HCT116 (cell line): ENCODE measurements around the gene PHOX2A. TPM values are rescaled to one million over a fixed set of nuclear protein-coding genes. Genes with fewer than 3 reads are reported as not detected.

Source experiments
- ATAC-seq: fragments of 200-7000 bp; cut with Tn5 transposase; 2 replicates; pipeline ENCODE4 v1.9.1; 2020; ENCODE audit warnings: mild to moderate bottlenecking, moderate library complexity
- BruUV-seq: library from RNA; stranded (reverse); fragments of 400-500 nt; replicated peaks from 2 replicates; lab custom pipeline; 2021; lab: Mats Ljungman, UMichigan
- CTCF ChIA-PET: fragments of 300-600 bp; sonication (Branson Sonifier 250); formaldehyde crosslinking; loops from one replicate; lab custom pipeline; 2021; ENCODE audit warnings: antibody characterized with exemption; lab: Charles Lee
- POLR2A ChIA-PET: fragments of 300-600, 350-600 bp; sonication (Branson Sonifier 250); formaldehyde crosslinking; loops from one replicate; lab custom pipeline; 2021; ENCODE audit warnings: antibody characterized with exemption; lab: Charles Lee
- RAD21 ChIA-PET, 2 experiments: fragments of 300-600 bp; sonication (Branson Sonifier 250); formaldehyde crosslinking; loops; one replicate each; lab custom pipeline; 2023; ENCODE audit warnings: low total read pairs in 2 of 2; ENCODE audit not compliant: uncharacterized antibody in 2 of 2, unreplicated experiment in 2 of 2, low non-redundant PET in 1 of 2; lab: Charles Lee
- DNase-seq: peaks from one replicate; pipeline ENCODE4 v3.0.0-alpha.2; 2010; ENCODE audit warnings: low read depth, low spot score
- H2AFZ ChIP-seq: fragments of 200-600 bp; shearing (Covaris generic), sonication (generic); 2 replicates; pipeline ENCODE4 v1.6.1; 2017; ENCODE audit warnings: low read depth, mixed run types, mixed read lengths, antibody characterized with exemption, low read length; ENCODE audit not compliant: poor library complexity, severe bottlenecking
- H3K27ac ChIP-seq: 2 replicates; pipeline ENCODE4 v1.5.1; 2012; ENCODE audit warnings: low read depth, low read length
- H3K27me3 ChIP-seq: fragments of 200-600 bp; sonication (generic); 2 replicates; pipeline ENCODE4 v1.6.1; 2016; ENCODE audit warnings: mixed run types, low read length, mixed read lengths; ENCODE audit not compliant: insufficient read depth
- H3K36me3 ChIP-seq, 2 experiments: fragments of 200-500 bp in 1 of 2; fragments of 200-600 bp in 1 of 2; sonication (Bioruptor generic) in 1 of 2; sonication (generic) in 1 of 2; 2 replicates each; pipeline versions ENCODE4 v1.5.1 to v1.6.1; 2014 to 2016; ENCODE audit warnings: low read length in 2 of 2, inconsistent platforms in 1 of 2, mixed read lengths in 1 of 2, mixed run types in 1 of 2; ENCODE audit not compliant: insufficient read depth in 2 of 2, control insufficient read depth in 1 of 2
- H3K4me1 ChIP-seq, 2 experiments: fragments of 200-600 bp in 1 of 2; sonication (generic) in 1 of 2; 2 replicates each; pipeline versions ENCODE4 v1.5.1 to v1.6.1; 2012 to 2017; ENCODE audit warnings: low read length in 2 of 2, inconsistent platforms in 1 of 2, mild to moderate bottlenecking in 1 of 2, mixed read lengths in 1 of 2, mixed run types in 1 of 2, moderate library complexity in 1 of 2; ENCODE audit not compliant: insufficient read depth in 2 of 2, control insufficient read depth in 1 of 2
- H3K4me2 ChIP-seq: fragments of 200-600 bp; sonication (generic); 2 replicates; pipeline ENCODE4 v1.6.1; 2017; ENCODE audit warnings: mixed run types, low read length, mixed read lengths
- H3K4me3 ChIP-seq, 2 experiments: fragments of 200-600 bp in 1 of 2; sonication (generic) in 1 of 2; replicated peaks in 1 of 2; 2 replicates each; pipeline ENCODE4 v1.5.1; 2011 to 2016; ENCODE audit warnings: low read length in 2 of 2, control low read depth in 1 of 2, low read depth in 1 of 2, mild to moderate bottlenecking in 1 of 2, mixed read lengths in 1 of 2, mixed run types in 1 of 2
- H3K79me2 ChIP-seq: fragments of 200-600 bp; sonication (generic); 2 replicates; pipeline ENCODE4 v1.6.1; 2017; ENCODE audit warnings: mild to moderate bottlenecking, mixed run types, low read length, moderate library complexity, mixed read lengths; ENCODE audit not compliant: insufficient read depth
- H3K9ac ChIP-seq: fragments of 200-600 bp; sonication (generic); 2 replicates; pipeline ENCODE4 v1.6.1; 2016; ENCODE audit warnings: low read length, mixed read lengths
- H3K9me2 ChIP-seq: fragments of 200-600 bp; sonication (generic), shearing (Covaris generic); 2 replicates; pipeline ENCODE4 v1.6.1; 2017; ENCODE audit warnings: mixed run types, mild to moderate bottlenecking, moderate library complexity; ENCODE audit not compliant: insufficient read depth
- H3K9me3 ChIP-seq, 2 experiments: fragments of 200-500 bp in 1 of 2; fragments of 200-600 bp in 1 of 2; sonication (Bioruptor generic) in 1 of 2; sonication (generic) in 1 of 2; 2 replicates each; pipeline ENCODE4 v1.6.1; 2014 to 2017; ENCODE audit warnings: low read length in 2 of 2, mixed read lengths in 2 of 2, inconsistent platforms in 1 of 2, low read depth in 1 of 2, mild to moderate bottlenecking in 1 of 2, mixed run types in 1 of 2, moderate library complexity in 1 of 2; ENCODE audit not compliant: control insufficient read depth in 1 of 2, insufficient read depth in 1 of 2
- H4K20me1 ChIP-seq: fragments of 200-600 bp; sonication (generic), shearing (Covaris generic); 2 replicates; pipeline ENCODE4 v1.6.1; 2017; ENCODE audit warnings: mixed run types, mild to moderate bottlenecking, moderate library complexity; ENCODE audit not compliant: insufficient read depth
- CEBPB ChIP-seq: IDR thresholded peaks from 2 replicates; pipeline ENCODE4 v1.6.1; 2012; ENCODE audit warnings: low read depth
- EGR1 ChIP-seq: IDR thresholded peaks from 2 replicates; pipeline ENCODE4 v1.6.1; 2012; ENCODE audit warnings: low read depth
- ELF1 ChIP-seq: IDR thresholded peaks from 2 replicates; pipeline ENCODE4 v1.6.1; 2012; ENCODE audit warnings: low read depth, borderline replicate concordance
- EZH2 ChIP-seq: fragments of 200-600 bp; sonication (generic); IDR thresholded peaks from 2 replicates; pipeline ENCODE4 v1.6.1; 2017; ENCODE audit warnings: antibody characterized with exemption, mixed run types
- EZH2phosphoT487 ChIP-seq: fragments of 200-600 bp; IDR thresholded peaks from 2 replicates; pipeline ENCODE4 v1.6.1; 2018; ENCODE audit warnings: antibody characterized with exemption, borderline replicate concordance
- POLR2A ChIP-seq: IDR thresholded peaks from 2 replicates; pipeline ENCODE4 v1.7.0; 2011; ENCODE audit warnings: borderline replicate concordance; ENCODE audit not compliant: insufficient read depth, insufficient read length; ENCODE audit errors: extremely low read depth
- POLR2AphosphoS5 ChIP-seq: IDR thresholded peaks from 2 replicates; pipeline ENCODE4 v1.6.1; 2011; ENCODE audit warnings: mild to moderate bottlenecking, low read depth, low read length, moderate library complexity
- SIN3A ChIP-seq: IDR thresholded peaks from 2 replicates; pipeline ENCODE4 v1.6.1; 2012; ENCODE audit warnings: low read depth
- SP1 ChIP-seq: IDR thresholded peaks from 2 replicates; pipeline ENCODE4 v1.6.1; 2012; ENCODE audit warnings: low read depth
- SRF ChIP-seq: IDR thresholded peaks from 2 replicates; pipeline ENCODE4 v1.6.1; 2012; ENCODE audit warnings: low read depth
- TCF7L2 ChIP-seq: IDR thresholded peaks from 2 replicates; pipeline ENCODE4 v1.7.0; 2011; ENCODE audit warnings: borderline replicate concordance, inconsistent platforms; ENCODE audit not compliant: insufficient read depth, insufficient read length; ENCODE audit errors: extremely low read depth
- YY1 ChIP-seq: IDR thresholded peaks from 2 replicates; pipeline ENCODE4 v1.6.1; 2011; ENCODE audit warnings: low read length, low read depth, moderate library complexity, mild to moderate bottlenecking; ENCODE audit not compliant: insufficient replicate concordance; ENCODE audit errors: extremely low read depth
- ZFX ChIP-seq: fragments of 450-650 bp; IDR thresholded peaks from 2 replicates; pipeline ENCODE4 v1.6.1; 2017
- intact Hi-C: fragments of 100-400 bp; cut with micrococcal nuclease; formaldehyde crosslinking; loops from 2 replicates; pipeline ENCODE4 v1.10.0; 2022
- total RNA-seq: library from RNA; stranded (reverse); gene quantifications from one replicate; pipeline ENCODE4 v1.2.1, GENCODE V29; 2021; ENCODE audit not compliant: unreplicated experiment
- TF ChIP-seq, protein P1 (sequence below): IDR thresholded peaks from 2 replicates; pipeline ENCODE4 v1.6.1; 2012
- TF ChIP-seq, protein P2 (sequence below), 3 experiments: fragments of 200-600 bp in 1 of 3; sonication (generic) in 1 of 3; IDR thresholded peaks in 2 of 3; conservative IDR thresholded peaks in 1 of 3; 2 replicates each; pipeline ENCODE4 v1.5.1; 2012 to 2017; ENCODE audit warnings: low read depth in 2 of 3, low read length in 2 of 3, antibody characterized with exemption in 1 of 3, borderline replicate concordance in 1 of 3, control low read depth in 1 of 3, mild to moderate bottlenecking in 1 of 3, mixed read lengths in 1 of 3, mixed run types in 1 of 3, moderate library complexity in 1 of 3; ENCODE audit not compliant: insufficient read depth in 1 of 3
- TF ChIP-seq, protein P3 (sequence below): IDR thresholded peaks from 2 replicates; pipeline ENCODE4 v1.6.1; 2012
- TF ChIP-seq, protein P4 (sequence below): IDR thresholded peaks from 2 replicates; pipeline ENCODE4 v1.6.1; 2011; ENCODE audit warnings: mild to moderate bottlenecking, low read length, moderate library complexity; ENCODE audit not compliant: insufficient replicate concordance; ENCODE audit errors: extremely low read depth

PHOX2A gene
- total RNA-seq, 1 experiment from 2014 or later, result not detected

DNA sequence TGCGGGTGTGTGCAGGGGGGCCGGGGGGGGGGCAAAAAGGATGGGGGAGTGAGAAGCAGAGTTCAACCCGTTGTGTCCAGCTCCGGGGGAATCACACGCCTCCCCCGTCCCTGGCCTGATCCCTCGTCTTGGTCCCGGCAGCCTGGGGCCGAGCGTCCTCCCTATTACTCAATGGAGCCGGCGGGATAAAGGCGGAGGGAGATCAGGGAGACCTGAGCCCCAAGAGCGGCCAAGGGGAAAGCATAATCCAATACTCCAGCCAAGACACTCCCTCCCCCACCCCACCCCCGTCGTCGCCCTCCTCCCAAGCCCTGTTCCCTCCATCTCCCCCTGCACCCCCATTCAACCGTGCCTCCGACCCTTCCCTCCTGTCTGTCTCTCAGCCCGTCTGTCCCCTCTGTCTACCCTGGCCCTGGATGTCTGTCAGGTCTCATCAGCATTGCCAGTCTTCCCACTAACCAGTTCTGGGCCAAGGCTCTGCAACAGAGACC is 2.6 kb downstream of the PHOX2A start:
- no peak for TF ChIP-seq YY1
- TF ChIP-seq, protein P1, sequence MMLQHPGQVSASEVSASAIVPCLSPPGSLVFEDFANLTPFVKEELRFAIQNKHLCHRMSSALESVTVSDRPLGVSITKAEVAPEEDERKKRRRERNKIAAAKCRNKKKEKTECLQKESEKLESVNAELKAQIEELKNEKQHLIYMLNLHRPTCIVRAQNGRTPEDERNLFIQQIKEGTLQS, result no peak
- no peak for TF ChIP-seq EZH2phosphoT487
- no peak for TF ChIP-seq EZH2
- no peak for TF ChIP-seq POLR2A
- TF ChIP-seq EGR1, result no peak
- TF ChIP-seq, protein P2, sequence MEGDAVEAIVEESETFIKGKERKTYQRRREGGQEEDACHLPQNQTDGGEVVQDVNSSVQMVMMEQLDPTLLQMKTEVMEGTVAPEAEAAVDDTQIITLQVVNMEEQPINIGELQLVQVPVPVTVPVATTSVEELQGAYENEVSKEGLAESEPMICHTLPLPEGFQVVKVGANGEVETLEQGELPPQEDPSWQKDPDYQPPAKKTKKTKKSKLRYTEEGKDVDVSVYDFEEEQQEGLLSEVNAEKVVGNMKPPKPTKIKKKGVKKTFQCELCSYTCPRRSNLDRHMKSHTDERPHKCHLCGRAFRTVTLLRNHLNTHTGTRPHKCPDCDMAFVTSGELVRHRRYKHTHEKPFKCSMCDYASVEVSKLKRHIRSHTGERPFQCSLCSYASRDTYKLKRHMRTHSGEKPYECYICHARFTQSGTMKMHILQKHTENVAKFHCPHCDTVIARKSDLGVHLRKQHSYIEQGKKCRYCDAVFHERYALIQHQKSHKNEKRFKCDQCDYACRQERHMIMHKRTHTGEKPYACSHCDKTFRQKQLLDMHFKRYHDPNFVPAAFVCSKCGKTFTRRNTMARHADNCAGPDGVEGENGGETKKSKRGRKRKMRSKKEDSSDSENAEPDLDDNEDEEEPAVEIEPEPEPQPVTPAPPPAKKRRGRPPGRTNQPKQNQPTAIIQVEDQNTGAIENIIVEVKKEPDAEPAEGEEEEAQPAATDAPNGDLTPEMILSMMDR (IDR thresholded peaks at IDR 0.05 in 2 of 3, conservative IDR thresholded peaks at IDR 0.05 in 1 of 3; ENCODE audit: borderline replicate concordance in 1 of 3, insufficient read depth in 1 of 3, low read depth in 2 of 3, low read length in 2 of 3), result no peak
- no peak for TF ChIP-seq POLR2AphosphoS5
- TF ChIP-seq, protein P3, sequence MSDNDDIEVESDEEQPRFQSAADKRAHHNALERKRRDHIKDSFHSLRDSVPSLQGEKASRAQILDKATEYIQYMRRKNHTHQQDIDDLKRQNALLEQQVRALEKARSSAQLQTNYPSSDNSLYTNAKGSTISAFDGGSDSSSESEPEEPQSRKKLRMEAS, result no peak
- no peak for TF ChIP-seq SP1
- TF ChIP-seq TCF7L2, result no peak
- TF ChIP-seq ZFX, result no peak
- no peak for TF ChIP-seq CEBPB
- TF ChIP-seq SIN3A, result no peak
- no peak for TF ChIP-seq ELF1
- TF ChIP-seq, protein P4, sequence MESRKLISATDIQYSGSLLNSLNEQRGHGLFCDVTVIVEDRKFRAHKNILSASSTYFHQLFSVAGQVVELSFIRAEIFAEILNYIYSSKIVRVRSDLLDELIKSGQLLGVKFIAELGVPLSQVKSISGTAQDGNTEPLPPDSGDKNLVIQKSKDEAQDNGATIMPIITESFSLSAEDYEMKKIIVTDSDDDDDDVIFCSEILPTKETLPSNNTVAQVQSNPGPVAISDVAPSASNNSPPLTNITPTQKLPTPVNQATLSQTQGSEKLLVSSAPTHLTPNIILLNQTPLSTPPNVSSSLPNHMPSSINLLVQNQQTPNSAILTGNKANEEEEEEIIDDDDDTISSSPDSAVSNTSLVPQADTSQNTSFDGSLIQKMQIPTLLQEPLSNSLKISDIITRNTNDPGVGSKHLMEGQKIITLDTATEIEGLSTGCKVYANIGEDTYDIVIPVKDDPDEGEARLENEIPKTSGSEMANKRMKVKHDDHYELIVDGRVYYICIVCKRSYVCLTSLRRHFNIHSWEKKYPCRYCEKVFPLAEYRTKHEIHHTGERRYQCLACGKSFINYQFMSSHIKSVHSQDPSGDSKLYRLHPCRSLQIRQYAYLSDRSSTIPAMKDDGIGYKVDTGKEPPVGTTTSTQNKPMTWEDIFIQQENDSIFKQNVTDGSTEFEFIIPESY, result no peak
- no peak for TF ChIP-seq SRF
- Histone ChIP-seq H3K4me2 (no peak overlapping the region), H3K27ac (no peak overlapping the region), H2AFZ (no peak overlapping the region), H3K9me2 (no peaks in the 10 kb centered on the region), H3K4me3 (no peak overlapping the region), H3K9me3 (no peaks in the 10 kb centered on the region), H3K27me3 (no peaks in the 10 kb centered on the region), H3K9ac (no peak overlapping the region), H4K20me1 (no peaks in the 10 kb centered on the region), H3K4me1 (peaks cover 0 to 4% of the 10 kb centered on the region in 2 experiments; a peak in 1 of 4 replicates), H3K36me3 (peaks cover 4 to 5% of the 10 kb centered on the region in 2 experiments; a peak in 2 of 4 replicates), H3K79me2 (no peaks in the 10 kb centered on the region)
- CTCF ChIA-PET, result interaction anchor here (1.0 kb wide), 1 partner anchor 190 kb away, joined by 3 read pairs; no protein-coding TSS in a partner anchor
- ATAC-seq, result no peak
- POLR2A ChIA-PET, result no interaction called here
- no peak for DNase-seq
- no TSS peak for BruUV-seq
- RAD21 ChIA-PET, result no interaction called here
- intact Hi-C loops, result no loop called here
